Liver (tissue), 9 donors: ENCODE measurements around the gene CCT6A. TPM values are rescaled to one million over a fixed set of nuclear protein-coding genes. Genes with fewer than 3 reads are reported as not detected.

Experiments
- DNase-seq: peaks from one replicate; pipeline ENCODE4 v3.0.0-alpha.2; 2017; ENCODE audit warnings: low spot score
- H3K27ac ChIP-seq, 2 donors: one replicate each; pipeline ENCODE4 v1.7.0; 2013; ENCODE audit warnings: inconsistent platforms in 2 of 2, low read length in 2 of 2, control low read depth in 1 of 2, low read depth in 1 of 2, mild to moderate bottlenecking in 1 of 2
- H3K27me3 ChIP-seq, 4 donors: one replicate each; pipeline versions ENCODE4 v1.6.1 to v1.7.0; 2013; ENCODE audit warnings: low read length in 3 of 4, inconsistent platforms in 1 of 4, mild to moderate bottlenecking in 1 of 4, moderate library complexity in 1 of 4; ENCODE audit not compliant: control insufficient read depth in 4 of 4, insufficient read depth in 4 of 4
- H3K36me3 ChIP-seq, 4 donors: one replicate each; pipeline versions ENCODE4 v1.6.1 to v1.7.0; 2013; ENCODE audit warnings: low read length in 3 of 4, mild to moderate bottlenecking in 3 of 4, low read depth in 1 of 4, moderate library complexity in 1 of 4; ENCODE audit not compliant: control insufficient read depth in 4 of 4, insufficient read depth in 3 of 4
- H3K4me1 ChIP-seq, 4 donors: one replicate each; pipeline versions ENCODE4 v1.6.1 to v1.7.0; 2013; ENCODE audit warnings: low read length in 3 of 4, mild to moderate bottlenecking in 3 of 4, moderate library complexity in 1 of 4; ENCODE audit not compliant: control insufficient read depth in 4 of 4, insufficient read depth in 4 of 4
- H3K4me3 ChIP-seq, 3 donors: one replicate each; pipeline versions ENCODE4 v1.6.1 to v1.7.0; 2013; ENCODE audit warnings: low read length in 3 of 3, control low read depth in 1 of 3, low read depth in 1 of 3, mild to moderate bottlenecking in 1 of 3
- H3K9ac ChIP-seq, 2 donors: one replicate each; pipeline ENCODE4 v1.7.0; 2013; ENCODE audit warnings: low read length in 2 of 2, mild to moderate bottlenecking in 2 of 2, moderate library complexity in 2 of 2, control low read depth in 1 of 2, low read depth in 1 of 2
- H3K9me3 ChIP-seq, 4 donors: one replicate each; pipeline versions ENCODE4 v1.6.1 to v1.7.0; 2013; ENCODE audit warnings: low read length in 3 of 4; ENCODE audit not compliant: control insufficient read depth in 4 of 4
- ATF3 ChIP-seq: IDR thresholded peaks from 2 replicates; pipeline ENCODE4 v1.6.1; 2016; ENCODE audit warnings: antibody characterized with exemption
- CTCF ChIP-seq: fragments of 150-350 bp; IDR thresholded peaks from 2 replicates; pipeline ENCODE4 v1.5.1; 2017; ENCODE audit warnings: improper control_type of control experiment, low read depth, low read length; ENCODE audit not compliant: missing input control
- EGR1 ChIP-seq, 2 donors: IDR thresholded peaks; 2 replicates each; pipeline ENCODE4 v1.6.1; 2016 to 2018; ENCODE audit warnings: antibody characterized with exemption in 2 of 2, low read depth in 2 of 2
- FOXA1 ChIP-seq: IDR thresholded peaks from 2 replicates; pipeline ENCODE4 v1.6.1; 2016; ENCODE audit warnings: antibody characterized with exemption
- FOXA2 ChIP-seq: IDR thresholded peaks from 2 replicates; pipeline ENCODE4 v1.6.1; 2016; ENCODE audit warnings: antibody characterized with exemption
- GABPA ChIP-seq, 2 donors: IDR thresholded peaks in 1 of 2; conservative IDR thresholded peaks in 1 of 2; 2 replicates each; pipeline ENCODE4 v1.6.1; 2016; ENCODE audit warnings: antibody characterized with exemption in 2 of 2, mild to moderate bottlenecking in 1 of 2, moderate library complexity in 1 of 2
- HNF4A ChIP-seq, 2 donors: conservative IDR thresholded peaks; 2 replicates each; pipeline ENCODE4 v1.6.1; 2016; ENCODE audit warnings: antibody characterized with exemption in 2 of 2, mild to moderate bottlenecking in 2 of 2
- HNF4G ChIP-seq: IDR thresholded peaks from 2 replicates; pipeline ENCODE4 v1.6.1; 2016; ENCODE audit warnings: antibody characterized with exemption
- JUND ChIP-seq, 2 donors: IDR thresholded peaks; 2 replicates each; pipeline ENCODE4 v1.6.1; 2016; ENCODE audit warnings: antibody characterized with exemption in 2 of 2
- MAX ChIP-seq: IDR thresholded peaks from 2 replicates; pipeline ENCODE4 v1.6.1; 2016; ENCODE audit warnings: antibody characterized with exemption
- NR2F2 ChIP-seq: IDR thresholded peaks from 2 replicates; pipeline ENCODE4 v1.6.1; 2016; ENCODE audit warnings: antibody characterized with exemption
- RAD21 ChIP-seq, 2 donors: IDR thresholded peaks; 2 replicates each; pipeline ENCODE4 v1.6.1; 2016; ENCODE audit warnings: antibody characterized with exemption in 2 of 2, mild to moderate bottlenecking in 2 of 2
- REST ChIP-seq: IDR thresholded peaks from 2 replicates; pipeline ENCODE4 v1.6.1; 2016; ENCODE audit warnings: antibody characterized with exemption, mild to moderate bottlenecking
- RXRA ChIP-seq, 2 donors: IDR thresholded peaks; 2 replicates each; pipeline ENCODE4 v1.6.1; 2017 to 2018; ENCODE audit warnings: antibody characterized with exemption in 2 of 2, mild to moderate bottlenecking in 1 of 2
- SP1 ChIP-seq: IDR thresholded peaks from 2 replicates; pipeline ENCODE4 v1.6.1; 2018; ENCODE audit warnings: antibody characterized with exemption, mild to moderate bottlenecking
- TAF1 ChIP-seq: conservative IDR thresholded peaks from 2 replicates; pipeline ENCODE4 v1.6.1; 2016; ENCODE audit warnings: antibody characterized with exemption, mild to moderate bottlenecking
- YY1 ChIP-seq: IDR thresholded peaks from 2 replicates; pipeline ENCODE4 v1.6.1; 2016; ENCODE audit warnings: antibody characterized with exemption, mild to moderate bottlenecking
- ZBTB33 ChIP-seq: IDR thresholded peaks from 2 replicates; pipeline ENCODE4 v1.6.1; 2016; ENCODE audit warnings: antibody characterized with exemption
- WGBS: extraction: QIAGEN DNeasy Blood & Tissue Kit; methylation state at CpG from one replicate; pipeline ENCODE4 v1.1.7; 2013; 5-methylcytosine and 5-hydroxymethylcytosine counted together
- polyA plus RNA-seq, 2 donors: library from polyadenylated mRNA; stranded (reverse) in 1 of 2; unstranded in 1 of 2; fragments of 200-250 nt in 1 of 2; fragments of >200 nt in 1 of 2; fragmentation: Nextera tagmentation in 1 of 2; extraction: Ambion mirVana in 1 of 2; gene quantifications; one replicate each; pipeline versions ENCODE4 v1.2.1 to v1.2.3, GENCODE V29; 2013 to 2015
- total RNA-seq, 2 donors: library from RNA; depleted of rRNA; stranded (reverse); fragments of >200 nt; gene quantifications; one replicate each; pipeline ENCODE4 v1.2.3, GENCODE V29; 2014
- donor health status: healthy.
- donor health status: healthy.
- donor health status: healthy.
- donor health status: healthy.
- donor health status: healthy.

Gene CCT6A
- total and polyA plus RNA-seq, 4 donors, result 44.6 to 80.0 (median 49.1) TPM

GRCh38 chr7:56007891-56008290 lies 43.7 kb upstream of the CCT6A start:
- Histone ChIP-seq H3K4me1 (peaks cover 0 to 3% (median 0%) of the 10 kb centered on the region in 4 donors), H3K9me3 (no peaks in the 10 kb centered on the region), H3K4me3 (no peak overlapping the region), H3K36me3 (no peaks in the 10 kb centered on the region), H3K27ac (no peak overlapping the region), H3K9ac (no peak overlapping the region), H3K27me3 (no peaks in the 10 kb centered on the region)
- 96% methylated on average over 9 of the region's 9 CpGs for WGBS
- no peak for TF ChIP-seq RAD21 (IDR thresholded peaks at IDR 0.05)
- no peak for TF ChIP-seq ZBTB33
- TF ChIP-seq REST, result no peak
- TF ChIP-seq FOXA1, result no peak
- TF ChIP-seq HNF4A (conservative IDR thresholded peaks at IDR 0.05), result no peak
- TF ChIP-seq JUND (IDR thresholded peaks at IDR 0.05), result no peak
- no peak for TF ChIP-seq HNF4G
- no peak for TF ChIP-seq MAX
- TF ChIP-seq TAF1, result no peak
- TF ChIP-seq NR2F2, result no peak
- TF ChIP-seq YY1, result no peak
- no peak for TF ChIP-seq ATF3
- TF ChIP-seq SP1, result no peak
- no peak for TF ChIP-seq CTCF
- no peak for TF ChIP-seq RXRA (IDR thresholded peaks at IDR 0.05)
- no peak for TF ChIP-seq FOXA2
- TF ChIP-seq EGR1 (IDR thresholded peaks at IDR 0.05; ENCODE audit: low read depth in 2 of 2), result no peak
- TF ChIP-seq GABPA (IDR thresholded peaks at IDR 0.05 in 1 of 2, conservative IDR thresholded peaks at IDR 0.05 in 1 of 2), result no peak
- DNase-seq, result no peak
